ENCODE measurements around the gene BTN3A1. TPM values are rescaled to one million over a fixed set of nuclear protein-coding genes. Genes with fewer than 3 reads are reported as not detected.

The BTN3A1 gene
- total and polyA plus RNA-seq, 10 of the 15 experiments (the other 5 are each of a cell fraction or from before 2014, with no cell fraction given): 5.6 to 60.1 (median 16.1) TPM

DNA sequence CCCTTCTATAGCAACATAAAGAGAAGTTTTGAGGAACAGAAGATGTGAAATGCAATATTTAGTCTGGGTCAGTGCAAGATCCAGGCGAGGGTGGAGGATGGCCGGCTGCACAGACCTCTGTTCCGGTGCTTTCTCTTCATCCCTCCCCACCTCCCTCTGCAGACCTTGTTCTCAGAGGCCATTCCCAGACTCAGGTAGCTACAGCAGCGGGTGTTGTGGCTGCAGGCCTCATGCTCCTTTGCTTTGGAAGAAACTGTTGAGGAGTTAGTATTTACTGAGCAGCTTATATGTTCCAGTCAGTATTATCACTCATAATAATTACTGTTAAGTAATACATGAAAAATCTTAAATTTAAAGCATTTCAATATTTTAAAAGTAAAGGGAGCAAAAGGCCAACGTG, 39.9 kb downstream of the BTN3A1 start:
- FAIRE-seq: no peak
- ChIA-PET CTCF (no interaction called here), POLR2A (interaction anchor here (0.6 to 1.3 kb wide), 5 partner anchors 12 to 91 kb away, joined by 3 to 6 read pairs (median 3); no protein-coding TSS in a partner anchor), SMC1A (ENCODE audit: uncharacterized antibody, unreplicated experiment) (interaction anchor here (0.5 to 1.8 kb wide), 5 partner anchors 12 to 127 kb away, joined by 3 to 5 read pairs (median 3); partner anchors contain the start of gene HMGN4), RAD21 (ENCODE audit: unreplicated experiment) (interaction anchor here (0.5 to 1.0 kb wide), 2 partner anchors 61 to 1229 kb away, joined by 3 read pairs; no protein-coding TSS in a partner anchor)
- Histone ChIP-seq H3K36me3 (ENCODE audit: control insufficient read depth in 2 of 2, insufficient read depth in 2 of 2, low read length in 1 of 2) (peaks cover 0 to 8% of the 10 kb centered on the region in 2 experiments; a peak in 2 of 4 replicates), H2AFZ (ENCODE audit: control insufficient read depth, low read depth, low read length) (no peak overlapping the region), H3K9me3 (replicated peaks; ENCODE audit: control insufficient read depth, insufficient read depth, low read length) (no peaks in the 10 kb centered on the region), H3K4me3 (peak overlapping the region; percentile 81), H3K27ac (ENCODE audit: control insufficient read depth, insufficient read depth) (no peak overlapping the region), H3K4me2 (ENCODE audit: control insufficient read depth, insufficient read depth) (peak overlapping the region; percentile 78), H3K4me1 (ENCODE audit: control insufficient read depth, insufficient read depth, low read length) (peaks cover 26% of the 10 kb centered on the region), H4K20me1 (ENCODE audit: control insufficient read depth, insufficient read depth) (no peaks in the 10 kb centered on the region), H3K9ac (ENCODE audit: control insufficient read depth, insufficient read depth, low read length) (peak overlapping the region; percentile 98), H3K79me2 (ENCODE audit: control insufficient read depth, insufficient read depth, low read length) (peaks cover 12% of the 10 kb centered on the region), H3K27me3 (replicated peaks in 1 of 2; ENCODE audit: control insufficient read depth in 2 of 2, insufficient read depth in 2 of 2, low read length in 1 of 2) (no peaks in the 10 kb centered on the region)
- TF ChIP-seq MEF2B (IDR thresholded peaks at IDR 0.05; ENCODE audit: partially characterized antibody, poor library complexity, severe bottlenecking): no peak
- no peak for TF ChIP-seq NFYA (IDR thresholded peaks at IDR 0.05; ENCODE audit: borderline replicate concordance, low read depth, low read length)
- no peak for TF ChIP-seq SREBF2 (IDR thresholded peaks at IDR 0.05; ENCODE audit: low read length)
- TF ChIP-seq, protein P1, sequence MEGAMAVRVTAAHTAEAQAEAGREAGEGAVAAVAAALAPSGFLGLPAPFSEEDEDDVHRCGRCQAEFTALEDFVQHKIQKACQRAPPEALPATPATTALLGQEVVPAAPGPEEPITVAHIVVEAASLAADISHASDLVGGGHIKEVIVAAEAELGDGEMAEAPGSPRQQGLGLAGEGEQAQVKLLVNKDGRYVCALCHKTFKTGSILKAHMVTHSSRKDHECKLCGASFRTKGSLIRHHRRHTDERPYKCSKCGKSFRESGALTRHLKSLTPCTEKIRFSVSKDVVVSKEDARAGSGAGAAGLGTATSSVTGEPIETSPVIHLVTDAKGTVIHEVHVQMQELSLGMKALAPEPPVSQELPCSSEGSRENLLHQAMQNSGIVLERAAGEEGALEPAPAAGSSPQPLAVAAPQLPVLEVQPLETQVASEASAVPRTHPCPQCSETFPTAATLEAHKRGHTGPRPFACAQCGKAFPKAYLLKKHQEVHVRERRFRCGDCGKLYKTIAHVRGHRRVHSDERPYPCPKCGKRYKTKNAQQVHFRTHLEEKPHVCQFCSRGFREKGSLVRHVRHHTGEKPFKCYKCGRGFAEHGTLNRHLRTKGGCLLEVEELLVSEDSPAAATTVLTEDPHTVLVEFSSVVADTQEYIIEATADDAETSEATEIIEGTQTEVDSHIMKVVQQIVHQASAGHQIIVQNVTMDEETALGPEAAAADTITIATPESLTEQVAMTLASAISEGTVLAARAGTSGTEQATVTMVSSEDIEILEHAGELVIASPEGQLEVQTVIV (IDR thresholded peaks at IDR 0.05; ENCODE audit: borderline replicate concordance, partially characterized antibody): no peak
- TF ChIP-seq, protein P2, sequence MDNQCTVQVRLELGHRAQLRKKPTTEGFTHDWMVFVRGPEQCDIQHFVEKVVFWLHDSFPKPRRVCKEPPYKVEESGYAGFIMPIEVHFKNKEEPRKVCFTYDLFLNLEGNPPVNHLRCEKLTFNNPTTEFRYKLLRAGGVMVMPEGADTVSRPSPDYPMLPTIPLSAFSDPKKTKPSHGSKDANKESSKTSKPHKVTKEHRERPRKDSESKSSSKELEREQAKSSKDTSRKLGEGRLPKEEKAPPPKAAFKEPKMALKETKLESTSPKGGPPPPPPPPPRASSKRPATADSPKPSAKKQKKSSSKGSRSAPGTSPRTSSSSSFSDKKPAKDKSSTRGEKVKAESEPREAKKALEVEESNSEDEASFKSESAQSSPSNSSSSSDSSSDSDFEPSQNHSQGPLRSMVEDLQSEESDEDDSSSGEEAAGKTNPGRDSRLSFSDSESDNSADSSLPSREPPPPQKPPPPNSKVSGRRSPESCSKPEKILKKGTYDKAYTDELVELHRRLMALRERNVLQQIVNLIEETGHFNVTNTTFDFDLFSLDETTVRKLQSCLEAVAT (IDR thresholded peaks at IDR 0.05): peak; percentile 89
- no peak for TF ChIP-seq SP1 (IDR thresholded peaks at IDR 0.05; ENCODE audit: low read depth, low read length)
- intact Hi-C loops (cut with micrococcal nuclease; ENCODE audit: unreplicated experiment): no loop called here
- no TSS peak for BruUV-seq (replicated peaks)
- no peak for DNase-seq (ENCODE audit: low read depth, low spot score)
- ATAC-seq: no peak
- 42% methylated on average over 5 of the region's 5 CpGs for WGBS (ENCODE audit: insufficient coverage, insufficient replicate concordance, low lambda C conversion rate, missing lambda C conversion rate)
- in situ Hi-C loops (cut with MboI): no loop called here
